Measurements from ENCODE around the gene CCDC187. TPM values are rescaled to one million over a fixed set of nuclear protein-coding genes. Genes with fewer than 3 reads are reported as not detected.

Gene CCDC187
- total RNA-seq, 2 donors from 2014 or later, result 1.2 TPM; not detected in 1

- DNase-seq (ENCODE audit: low spot score), result no peak
- TF ChIP-seq POLR2AphosphoS5 (IDR thresholded peaks at IDR 0.05) (no peak), CTCF (IDR thresholded peaks at IDR 0.05) (no peak), POLR2A (IDR thresholded peaks at IDR 0.05) (no peak)
- Histone ChIP-seq H3K4me3 (no peak overlapping the region), H3K27ac (no peak overlapping the region), H3K27me3 (replicated peaks; ENCODE audit: insufficient read depth) (peaks cover 14% of the 10 kb centered on the region), H3K36me3 (peaks cover 0 to under 1% of the 10 kb centered on the region in 2 donors), H3K4me1 (replicated peaks) (no peaks in the 10 kb centered on the region), H3K9me3 (no peaks in the 10 kb centered on the region)
- WGBS, result 66% methylated on average over 15 of the region's 17 CpGs
- intact Hi-C loops (cut with DNase I), result no loop called here
Observed at GRCh38 chr9:136208675-136209074, 95.2 kb downstream of the CCDC187 start.

GRCh38 chr9:136207616-136208015 lies 96.3 kb downstream of the CCDC187 start:
- 83% methylated on average over 9 of the region's 9 CpGs for WGBS
- Histone ChIP-seq H3K4me3 (no peak overlapping the region), H3K36me3 (no peaks in the 10 kb centered on the region), H3K4me1 (replicated peaks) (no peaks in the 10 kb centered on the region), H3K27me3 (replicated peaks; ENCODE audit: insufficient read depth) (peaks cover 22% of the 10 kb centered on the region), H3K9me3 (no peaks in the 10 kb centered on the region), H3K27ac (no peak overlapping the region)
- no peak for TF ChIP-seq POLR2AphosphoS5 (IDR thresholded peaks at IDR 0.05)
- TF ChIP-seq POLR2A (IDR thresholded peaks at IDR 0.05), result no peak
- TF ChIP-seq CTCF (IDR thresholded peaks at IDR 0.05), result no peak
- no peak for DNase-seq (ENCODE audit: low spot score)
- intact Hi-C loops (cut with DNase I), result no loop called here

- Histone ChIP-seq H3K36me3 (no peaks in the 10 kb centered on the region), H3K27ac (no peak overlapping the region), H3K27me3 (replicated peaks; ENCODE audit: insufficient read depth) (peaks cover 31% of the 10 kb centered on the region), H3K9me3 (no peaks in the 10 kb centered on the region), H3K4me3 (no peak overlapping the region), H3K4me1 (replicated peaks) (no peaks in the 10 kb centered on the region)
- TF ChIP-seq POLR2AphosphoS5 (IDR thresholded peaks at IDR 0.05) (no peak), POLR2A (IDR thresholded peaks at IDR 0.05) (no peak), CTCF (IDR thresholded peaks at IDR 0.05) (no peak)
- 82% methylated on average over 16 of the region's 16 CpGs for WGBS
- no peak for DNase-seq (ENCODE audit: low spot score)
- intact Hi-C loops (cut with DNase I), result no loop called here
Observed at GRCh38 chr9:136206602-136207275, 97.2 kb downstream of the CCDC187 start.

- no peaks in the 10 kb centered on the region for H3K4me1 ChIP-seq (replicated peaks)
- H3K27me3 ChIP-seq (replicated peaks; ENCODE audit: insufficient read depth), result peaks cover 42% of the 10 kb centered on the region
- no peaks in the 10 kb centered on the region for H3K36me3 ChIP-seq
- intact Hi-C loops (cut with DNase I), result no loop called here
- H3K27ac ChIP-seq, result no peak overlapping the region
- TF ChIP-seq POLR2AphosphoS5 (IDR thresholded peaks at IDR 0.05) (no peak), CTCF (IDR thresholded peaks at IDR 0.05) (no peak), POLR2A (IDR thresholded peaks at IDR 0.05) (no peak)
- 93% methylated on average over 5 of the region's 5 CpGs for WGBS
- DNase-seq (ENCODE audit: low spot score), result no peak
- H3K4me3 ChIP-seq, result no peak overlapping the region
- H3K9me3 ChIP-seq, result no peaks in the 10 kb centered on the region
Observed at GRCh38 chr9:136205707-136205992, 98.2 kb downstream of the CCDC187 start.
